ENCODE data around the gene ARHGAP6.

ARHGAP6 gene

DNA sequence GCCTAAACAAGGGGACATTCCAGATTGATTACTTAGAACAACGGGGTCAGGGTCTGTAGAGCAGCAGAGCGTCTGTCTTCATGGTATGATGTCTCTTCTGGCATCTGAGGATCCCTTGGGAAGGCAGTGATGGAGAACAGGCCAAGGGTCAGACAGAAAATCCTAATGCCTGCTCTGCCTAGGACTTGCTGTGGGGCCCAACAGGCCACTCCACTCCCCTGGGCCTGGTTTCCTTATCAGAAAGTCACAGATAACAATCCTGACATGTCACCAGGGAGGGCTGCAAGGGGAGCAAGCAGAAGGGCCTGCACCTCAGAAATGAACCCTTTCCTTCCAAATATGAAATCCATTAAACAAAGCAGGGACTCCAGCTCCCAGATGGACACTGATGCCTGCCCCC lies 21.4 kb upstream of the ARHGAP6 start:
- Histone ChIP-seq H3K4me3 (no peak overlapping the region), H3K27ac (no peak overlapping the region), H3K36me3 (ENCODE audit: insufficient read depth, low read length) (no peaks in the 10 kb centered on the region), H3K9ac (ENCODE audit: insufficient read length) (no peak overlapping the region), H3K9me3 (ENCODE audit: low read depth, low read length) (no peaks in the 10 kb centered on the region)
- no peak for TF ChIP-seq EZH2 (IDR thresholded peaks at IDR 0.05)
- no peak for TF ChIP-seq POLR2AphosphoS5 (IDR thresholded peaks at IDR 0.05; ENCODE audit: borderline replicate concordance, low read depth, low read length)
- no peak for TF ChIP-seq FOXP2 (optimal IDR thresholded peaks at IDR 0.05; ENCODE audit: control extremely low read depth, extremely low read length, insufficient read depth)
- DNase-seq (ENCODE audit: low read depth, low spot score), result no peak

- H3K9ac ChIP-seq (ENCODE audit: insufficient read length), result no peak overlapping the region
- no peaks in the 10 kb centered on the region for H3K36me3 ChIP-seq (ENCODE audit: insufficient read depth, low read length)
- no peak overlapping the region for H3K27ac ChIP-seq
- TF ChIP-seq EZH2 (IDR thresholded peaks at IDR 0.05) (no peak), FOXP2 (optimal IDR thresholded peaks at IDR 0.05; ENCODE audit: control extremely low read depth, extremely low read length, insufficient read depth) (no peak), POLR2AphosphoS5 (IDR thresholded peaks at IDR 0.05; ENCODE audit: borderline replicate concordance, low read depth, low read length) (no peak)
- H3K9me3 ChIP-seq (ENCODE audit: low read depth, low read length), result no peaks in the 10 kb centered on the region
- no peak overlapping the region for H3K4me3 ChIP-seq
- no peak for DNase-seq (ENCODE audit: low read depth, low spot score)
Measured at GRCh38 chrX:11683057-11683456, 17.3 kb upstream of the ARHGAP6 start.

DNA sequence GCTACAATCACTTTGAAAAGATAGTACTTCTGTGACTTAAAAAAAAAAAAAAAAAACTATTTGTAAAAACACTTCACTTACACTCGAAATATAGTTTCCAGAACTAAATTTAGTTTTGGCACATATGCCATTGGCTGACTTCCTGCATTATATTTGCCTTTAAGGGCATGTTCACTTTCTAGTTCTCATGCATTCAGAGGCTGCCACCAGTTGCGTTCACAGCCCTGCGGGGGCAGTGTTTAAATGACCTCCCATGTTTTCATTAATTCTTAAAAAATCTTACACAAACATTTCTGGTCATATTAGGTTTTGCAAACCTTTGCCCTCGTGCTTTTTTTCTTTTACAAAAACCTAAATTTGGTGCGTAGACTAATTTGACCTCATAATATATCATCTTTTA lies 12.4 kb upstream of the ARHGAP6 start:
- TF ChIP-seq POLR2AphosphoS5 (IDR thresholded peaks at IDR 0.05; ENCODE audit: borderline replicate concordance, low read depth, low read length), result no peak
- TF ChIP-seq EZH2 (IDR thresholded peaks at IDR 0.05), result no peak
- TF ChIP-seq FOXP2 (optimal IDR thresholded peaks at IDR 0.05; ENCODE audit: control extremely low read depth, extremely low read length, insufficient read depth), result no peak
- no peak overlapping the region for H3K9ac ChIP-seq (ENCODE audit: insufficient read length)
- no peak overlapping the region for H3K4me3 ChIP-seq
- no peaks in the 10 kb centered on the region for H3K36me3 ChIP-seq (ENCODE audit: insufficient read depth, low read length)
- no peak for DNase-seq (ENCODE audit: low read depth, low spot score)
- no peaks in the 10 kb centered on the region for H3K9me3 ChIP-seq (ENCODE audit: low read depth, low read length)
- no peak overlapping the region for H3K27ac ChIP-seq

- no peaks in the 10 kb centered on the region for H3K36me3 ChIP-seq (ENCODE audit: insufficient read depth, low read length)
- no peak overlapping the region for H3K9ac ChIP-seq (ENCODE audit: insufficient read length)
- TF ChIP-seq EZH2 (IDR thresholded peaks at IDR 0.05), result no peak
- no peak for TF ChIP-seq POLR2AphosphoS5 (IDR thresholded peaks at IDR 0.05; ENCODE audit: borderline replicate concordance, low read depth, low read length)
- no peak for TF ChIP-seq FOXP2 (optimal IDR thresholded peaks at IDR 0.05; ENCODE audit: control extremely low read depth, extremely low read length, insufficient read depth)
- no peak overlapping the region for H3K27ac ChIP-seq
- no peak overlapping the region for H3K4me3 ChIP-seq
- H3K9me3 ChIP-seq (ENCODE audit: low read depth, low read length), result no peaks in the 10 kb centered on the region
- no peak for DNase-seq (ENCODE audit: low read depth, low spot score)
Measured at GRCh38 chrX:11672213-11672612, 6.5 kb upstream of the ARHGAP6 start.

DNA sequence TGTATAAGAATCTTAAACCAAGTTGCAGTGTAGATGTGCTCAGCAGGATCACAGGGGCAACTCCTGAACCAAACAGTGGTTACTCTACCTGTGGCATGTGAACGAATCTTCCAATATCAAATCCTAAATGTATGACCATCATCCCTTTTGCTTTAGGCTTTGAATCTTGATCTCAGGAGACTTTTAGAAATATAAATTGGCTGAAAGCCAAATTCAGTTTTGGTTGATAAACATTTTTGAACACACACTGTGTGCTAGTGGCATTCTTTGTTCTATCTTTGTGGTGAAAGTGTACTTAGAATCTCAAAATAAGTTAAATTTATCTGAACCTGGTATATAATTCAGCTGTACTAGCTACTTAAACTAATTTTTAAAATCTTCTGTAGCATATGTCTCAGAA lies 4.6 kb upstream of the ARHGAP6 start:
- Histone ChIP-seq H3K9me3 (ENCODE audit: low read depth, low read length) (no peaks in the 10 kb centered on the region), H3K27ac (no peak overlapping the region), H3K9ac (ENCODE audit: insufficient read length) (no peak overlapping the region), H3K4me3 (no peak overlapping the region), H3K36me3 (ENCODE audit: insufficient read depth, low read length) (no peaks in the 10 kb centered on the region)
- TF ChIP-seq FOXP2 (optimal IDR thresholded peaks at IDR 0.05; ENCODE audit: control extremely low read depth, extremely low read length, insufficient read depth) (no peak), EZH2 (IDR thresholded peaks at IDR 0.05) (no peak), POLR2AphosphoS5 (IDR thresholded peaks at IDR 0.05; ENCODE audit: borderline replicate concordance, low read depth, low read length) (no peak)
- no peak for DNase-seq (ENCODE audit: low read depth, low spot score)

GRCh38 chrX:11666952-11667685 lies 1.4 kb upstream of the ARHGAP6 start:
- TF ChIP-seq FOXP2 (optimal IDR thresholded peaks at IDR 0.05; ENCODE audit: control extremely low read depth, extremely low read length, insufficient read depth), result no peak
- TF ChIP-seq EZH2 (IDR thresholded peaks at IDR 0.05), result no peak
- TF ChIP-seq POLR2AphosphoS5 (IDR thresholded peaks at IDR 0.05; ENCODE audit: borderline replicate concordance, low read depth, low read length), result no peak
- Histone ChIP-seq H3K36me3 (ENCODE audit: insufficient read depth, low read length) (no peaks in the 10 kb centered on the region), H3K27ac (no peak overlapping the region), H3K9ac (ENCODE audit: insufficient read length) (no peak overlapping the region), H3K9me3 (ENCODE audit: low read depth, low read length) (no peaks in the 10 kb centered on the region), H3K4me3 (no peak overlapping the region)
- DNase-seq (ENCODE audit: low read depth, low spot score), result no peak

GRCh38 chrX:11666164-11666563 lies 444 bp upstream of the ARHGAP6 start:
- TF ChIP-seq FOXP2 (optimal IDR thresholded peaks at IDR 0.05; ENCODE audit: control extremely low read depth, extremely low read length, insufficient read depth), result no peak
- no peak for TF ChIP-seq POLR2AphosphoS5 (IDR thresholded peaks at IDR 0.05; ENCODE audit: borderline replicate concordance, low read depth, low read length)
- TF ChIP-seq EZH2 (IDR thresholded peaks at IDR 0.05), result no peak
- no peaks in the 10 kb centered on the region for H3K36me3 ChIP-seq (ENCODE audit: insufficient read depth, low read length)
- no peak for DNase-seq (ENCODE audit: low read depth, low spot score)
- no peak overlapping the region for H3K4me3 ChIP-seq
- H3K9ac ChIP-seq (ENCODE audit: insufficient read length), result no peak overlapping the region
- H3K27ac ChIP-seq, result no peak overlapping the region
- no peaks in the 10 kb centered on the region for H3K9me3 ChIP-seq (ENCODE audit: low read depth, low read length)

DNA sequence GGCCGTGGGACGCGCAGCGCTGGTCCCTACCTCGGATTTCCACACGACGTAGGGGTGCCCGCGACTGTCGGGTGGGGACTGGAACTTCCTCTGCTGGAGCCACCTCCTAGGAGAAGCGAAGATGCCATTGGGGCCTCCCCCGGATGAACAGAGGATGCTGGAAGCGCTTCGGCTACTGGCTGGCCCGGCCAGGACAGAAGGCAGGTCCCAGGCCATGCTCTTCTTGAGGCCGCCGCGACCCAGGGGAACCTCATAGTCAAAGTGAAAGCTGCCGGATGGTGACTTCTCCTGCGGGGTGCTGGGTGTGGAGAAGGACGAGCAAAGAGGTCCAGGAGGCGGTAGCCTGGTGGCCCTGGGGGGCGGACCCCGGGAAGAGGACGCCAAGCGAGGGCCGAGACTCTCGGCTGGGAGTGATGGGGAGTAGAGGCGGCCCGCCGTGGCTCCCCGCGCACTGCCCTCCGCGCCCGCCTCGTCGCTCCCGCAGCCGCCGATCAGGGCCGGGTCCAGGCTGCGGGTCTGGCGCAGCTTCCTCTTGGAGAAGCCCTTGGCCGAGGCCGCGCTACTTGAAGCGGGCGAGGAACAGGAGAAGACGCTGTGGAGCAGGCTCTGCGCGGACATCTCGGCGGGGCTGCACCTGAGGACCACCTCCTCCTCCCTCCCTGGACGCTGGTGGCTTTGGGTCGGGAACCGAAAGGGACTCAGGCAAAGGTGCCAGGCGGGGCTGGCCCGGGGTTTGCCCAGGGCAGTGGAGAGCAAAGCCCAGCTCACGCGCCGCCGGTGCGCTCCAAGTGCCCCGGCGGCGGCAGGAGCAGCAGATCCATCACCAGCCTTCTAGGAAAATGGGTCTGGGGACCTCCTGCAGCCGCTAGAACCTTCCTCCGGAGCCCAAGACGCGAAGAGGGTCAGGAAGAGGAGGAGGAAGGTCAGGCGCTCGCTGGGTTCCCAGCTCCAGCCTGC lies 1.2 kb downstream of the ARHGAP6 start:
- Histone ChIP-seq H3K9ac (ENCODE audit: insufficient read length) (no peak overlapping the region), H3K27ac (no peak overlapping the region), H3K9me3 (ENCODE audit: low read depth, low read length) (no peaks in the 10 kb centered on the region), H3K4me3 (no peak overlapping the region), H3K36me3 (ENCODE audit: insufficient read depth, low read length) (no peaks in the 10 kb centered on the region)
- no peak for DNase-seq (ENCODE audit: low read depth, low spot score)
- no peak for TF ChIP-seq FOXP2 (optimal IDR thresholded peaks at IDR 0.05; ENCODE audit: control extremely low read depth, extremely low read length, insufficient read depth)
- no peak for TF ChIP-seq POLR2AphosphoS5 (IDR thresholded peaks at IDR 0.05; ENCODE audit: borderline replicate concordance, low read depth, low read length)
- TF ChIP-seq EZH2 (IDR thresholded peaks at IDR 0.05), result no peak

Measured in SK-N-MC (cell line).